Measurements from ENCODE around the gene HELZ. TPM values are rescaled to one million over a fixed set of nuclear protein-coding genes. Genes with fewer than 3 reads are reported as not detected.
A peak's percentile ranks its signal among the peaks of the same experiment; 100 is the strongest.
"Not testable (repeated sequence)": the region's sequence is repeated elsewhere in the genome, so short reads cannot be mapped to it uniquely, and the experiment has no call there.

The HELZ gene
- total RNA-seq = 100 to 1,000 TPM in 2 of 4 donors, 10 to 100 TPM in 2; 63.5 to 123 (median 87.6) TPM

- TF ChIP-seq CTCF (IDR thresholded peaks at IDR 0.05) = no peak
- ATAC-seq (ENCODE audit: low FRiP score) (peak; percentile 69), DNase-seq (ENCODE audit: low spot score) (peak; percentile 42)
Measured at GRCh38 chr17:67245073-67245693, at the start of gene HELZ. HELZ (minus strand) TSS chr17:67245196; CDS start chr17:67218804, 26,392 bp downstream.

GRCh38 chr17:67293251-67294203 is 48.5 kb upstream of the HELZ start:
- peak in 1 of 3 donors; percentile 26 for TF ChIP-seq CTCF (IDR thresholded peaks at IDR 0.05)
- ATAC-seq (ENCODE audit: low FRiP score) = no peak
- peak; percentile 27 for DNase-seq (ENCODE audit: low spot score)

GRCh38 chr17:67290711-67291291 is 45.8 kb upstream of the HELZ start:
- ATAC-seq (ENCODE audit: low FRiP score) = no peak
- TF ChIP-seq CTCF (IDR thresholded peaks at IDR 0.05) = no peak
- DNase-seq (ENCODE audit: low spot score) = no peak

- DNase-seq (ENCODE audit: low spot score) (no peak), ATAC-seq (ENCODE audit: low FRiP score) (no peak)
- TF ChIP-seq CTCF (IDR thresholded peaks at IDR 0.05) = no peak
Measured at GRCh38 chr17:67290244-67290643, 45.2 kb upstream of the HELZ start.

GRCh38 chr17:67289181-67289876 is 44.3 kb upstream of the HELZ start:
- DNase-seq (ENCODE audit: low spot score) (no peak), ATAC-seq (ENCODE audit: low FRiP score) (peak; percentile 73)
- no peak for TF ChIP-seq CTCF (IDR thresholded peaks at IDR 0.05)

- not testable (repeated sequence) for DNase-seq (ENCODE audit: low spot score); ATAC-seq (ENCODE audit: low FRiP score)
Measured at GRCh38 chr17:67286826-67287225, 41.8 kb upstream of the HELZ start.

- ATAC-seq (ENCODE audit: low FRiP score) = no peak
- DNase-seq (ENCODE audit: low spot score) = no peak
- no peak for TF ChIP-seq CTCF (IDR thresholded peaks at IDR 0.05)
Measured at GRCh38 chr17:67285360-67285759, 40.4 kb upstream of the HELZ start.
